HG03432 (cell line): ENCODE measurements around the gene CD244.

ENCODE experiments used
- ATAC-seq: cut with Tn5 transposase; IDR thresholded peaks from one replicate; pipeline ENCODE4 v1.9.1; 2021; ENCODE audit warnings: mild to moderate bottlenecking, moderate library complexity; ENCODE audit not compliant: unreplicated experiment

The CD244 gene

DNA sequence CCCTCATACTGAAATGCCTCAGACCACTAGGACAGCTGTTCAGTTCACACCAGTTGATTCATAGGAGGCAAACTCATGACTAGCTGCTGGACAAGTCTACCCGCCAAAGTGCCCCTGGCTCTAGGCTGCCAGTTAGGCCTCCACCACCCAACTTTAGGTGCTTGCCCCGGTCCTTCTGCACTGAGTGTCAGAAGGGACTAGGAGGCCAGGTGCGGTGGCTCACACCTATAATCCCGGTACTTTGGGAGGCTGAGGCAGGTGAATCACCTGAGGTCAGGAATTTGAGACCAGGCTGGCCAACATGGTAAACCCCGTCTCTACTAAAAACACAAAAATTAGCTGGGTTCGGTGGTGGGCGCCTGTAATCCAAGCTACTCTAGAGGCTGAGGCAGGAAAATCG is 47.8 kb downstream of the CD244 start:
- ATAC-seq: no peak

DNA sequence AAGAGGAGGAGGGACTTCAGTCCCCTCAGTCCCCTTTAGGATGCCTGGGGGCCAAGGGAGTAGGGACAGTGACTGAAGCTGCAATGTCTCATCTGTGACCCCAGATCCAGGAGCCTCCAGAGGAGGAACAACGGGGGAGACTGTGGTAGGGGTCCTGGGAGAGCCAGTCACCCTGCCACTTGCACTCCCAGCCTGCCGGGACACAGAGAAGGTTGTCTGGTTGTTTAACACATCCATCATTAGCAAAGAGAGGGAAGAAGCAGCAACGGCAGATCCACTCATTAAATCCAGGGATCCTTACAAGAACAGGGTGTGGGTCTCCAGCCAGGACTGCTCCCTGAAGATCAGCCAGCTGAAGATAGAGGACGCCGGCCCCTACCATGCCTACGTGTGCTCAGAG is 48.4 kb downstream of the CD244 start:
- ATAC-seq: no peak

DNA sequence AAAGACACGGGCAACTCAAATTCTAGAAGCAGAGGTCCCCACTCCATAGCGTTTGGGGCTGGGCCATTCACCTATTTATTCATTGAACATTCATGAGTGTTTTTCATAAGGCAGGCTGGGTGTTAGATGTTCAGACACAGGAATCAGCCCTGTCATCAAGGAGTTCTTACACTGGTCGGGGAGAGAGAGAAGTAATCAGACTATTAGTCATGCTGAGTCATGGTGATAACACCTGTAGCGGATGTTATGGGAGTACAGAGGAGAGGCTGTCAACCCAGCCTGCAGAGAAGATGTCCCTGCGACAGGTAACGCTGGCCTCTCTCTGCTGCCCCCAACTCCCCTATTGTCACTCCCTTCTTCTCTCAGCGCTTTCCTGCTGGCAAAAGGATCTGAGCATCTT is 49.5 kb downstream of the CD244 start:
- ATAC-seq: no peak

DNA sequence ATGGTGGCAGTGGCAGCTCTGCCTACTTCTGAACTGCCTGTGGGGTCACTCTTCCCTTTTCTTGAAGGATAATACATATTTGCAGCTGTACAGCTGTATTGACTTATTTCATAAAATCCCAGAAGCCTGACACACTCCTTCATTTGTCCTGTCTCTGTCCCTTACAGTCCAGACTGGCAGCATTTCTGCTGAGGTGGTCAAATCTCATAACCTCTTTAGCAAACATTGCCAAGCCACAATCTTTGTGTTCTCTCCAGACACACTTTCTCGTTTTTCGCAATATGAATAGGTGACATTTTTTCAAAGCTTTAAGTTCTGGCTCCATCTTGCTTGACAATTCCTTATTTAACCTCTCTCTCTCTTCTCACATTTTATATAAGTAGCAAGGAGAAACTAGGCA is 51.5 kb downstream of the CD244 start:
- ATAC-seq: no peak

DNA sequence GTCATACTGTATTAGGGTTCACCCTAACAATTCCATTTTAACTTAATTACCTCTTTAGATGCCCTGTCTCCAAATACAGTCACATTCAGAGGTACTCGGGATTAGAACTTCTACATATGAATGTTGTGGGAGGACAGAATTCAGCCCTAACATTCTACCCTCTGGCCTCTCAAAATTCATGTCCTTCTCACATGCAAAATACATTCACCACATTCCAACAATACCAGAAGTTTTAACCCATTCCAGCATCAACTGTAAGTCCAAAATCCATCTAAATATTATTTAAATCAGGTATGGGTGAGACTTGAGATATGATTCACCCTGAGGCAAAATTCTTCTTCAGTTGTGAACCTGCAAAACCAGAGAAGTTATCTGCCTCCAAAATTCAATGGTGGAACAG is 52.2 kb downstream of the CD244 start:
- no peak for ATAC-seq

DNA sequence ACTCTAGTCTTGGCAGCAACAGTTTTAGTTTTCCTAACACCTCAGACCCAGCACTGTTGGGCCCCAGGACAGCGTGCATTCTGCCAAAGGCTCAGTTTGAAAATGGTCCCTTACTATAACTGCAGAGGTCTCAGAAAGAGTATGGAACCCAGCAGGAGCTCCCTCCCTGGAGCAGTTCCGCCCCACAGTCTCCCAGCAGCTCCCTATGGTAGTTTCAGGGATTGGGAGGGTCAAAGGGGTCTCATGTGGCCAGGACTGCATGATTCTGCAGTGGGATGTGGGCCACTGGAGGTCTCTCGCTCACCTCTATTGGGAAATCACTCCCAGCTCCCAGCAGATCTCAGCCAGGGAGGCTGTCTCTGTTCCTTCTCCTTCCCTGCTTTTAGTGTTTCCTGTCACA is 54.4 kb downstream of the CD244 start:
- no peak for ATAC-seq

DNA sequence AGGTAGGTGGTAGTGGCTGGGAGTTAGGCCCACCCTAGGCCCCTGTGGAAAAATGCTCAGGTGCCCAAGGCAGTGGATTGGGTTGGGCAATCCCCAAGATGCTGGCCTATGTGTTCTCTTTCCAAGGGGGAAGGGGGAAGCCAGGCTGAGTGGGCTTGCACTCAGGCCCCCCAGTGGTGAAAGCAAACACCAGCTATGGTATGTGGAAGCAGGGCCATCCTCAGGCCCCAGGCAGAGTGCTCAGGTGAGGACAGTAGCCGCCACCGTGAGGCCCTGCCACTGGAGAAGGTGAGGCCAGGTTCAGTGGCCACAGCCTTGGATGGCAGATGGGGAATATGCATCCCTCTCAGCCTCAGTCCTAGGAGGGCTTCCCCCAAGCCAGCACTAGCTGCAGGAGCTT is 54.9 kb downstream of the CD244 start:
- no peak for ATAC-seq

DNA sequence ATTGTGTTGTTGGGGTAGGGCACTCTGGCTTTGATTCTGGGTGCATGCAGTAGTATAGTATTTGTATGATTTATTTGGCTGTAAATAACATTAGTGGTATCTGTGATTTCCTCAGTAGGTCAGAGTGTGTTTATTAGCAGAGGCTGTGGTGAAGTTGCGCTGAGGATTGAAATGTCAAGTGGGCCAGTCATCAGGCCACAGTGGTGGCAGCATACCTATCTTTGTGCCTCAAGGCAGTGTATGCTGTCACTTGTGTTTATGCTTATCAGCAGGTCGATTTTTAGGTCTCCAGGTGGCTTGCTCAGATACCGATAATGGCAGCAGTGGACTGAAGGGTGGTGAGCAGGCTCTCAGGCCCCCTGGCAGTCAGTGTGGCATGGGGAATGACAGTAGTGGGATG is 55.4 kb downstream of the CD244 start:
- no peak for ATAC-seq

DNA sequence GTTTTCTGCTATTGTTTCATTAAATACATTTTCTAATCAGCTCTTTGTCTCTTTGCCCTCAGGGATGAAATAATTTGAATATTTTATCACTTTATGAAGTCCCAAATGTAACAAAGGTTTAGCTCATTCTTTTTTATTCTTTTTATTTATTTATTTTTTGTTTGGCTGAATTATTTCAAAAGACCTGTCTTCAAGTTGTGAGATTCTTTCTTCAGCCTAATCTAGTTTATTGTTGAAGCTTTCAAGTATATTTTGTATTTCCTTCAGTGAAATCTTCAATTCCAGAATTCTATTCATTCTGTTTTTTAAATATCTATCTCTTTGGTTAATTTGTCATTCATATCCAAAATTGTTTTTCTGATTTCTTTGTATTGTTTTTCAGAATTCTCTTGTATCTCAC is 55.9 kb downstream of the CD244 start:
- no peak for ATAC-seq

DNA sequence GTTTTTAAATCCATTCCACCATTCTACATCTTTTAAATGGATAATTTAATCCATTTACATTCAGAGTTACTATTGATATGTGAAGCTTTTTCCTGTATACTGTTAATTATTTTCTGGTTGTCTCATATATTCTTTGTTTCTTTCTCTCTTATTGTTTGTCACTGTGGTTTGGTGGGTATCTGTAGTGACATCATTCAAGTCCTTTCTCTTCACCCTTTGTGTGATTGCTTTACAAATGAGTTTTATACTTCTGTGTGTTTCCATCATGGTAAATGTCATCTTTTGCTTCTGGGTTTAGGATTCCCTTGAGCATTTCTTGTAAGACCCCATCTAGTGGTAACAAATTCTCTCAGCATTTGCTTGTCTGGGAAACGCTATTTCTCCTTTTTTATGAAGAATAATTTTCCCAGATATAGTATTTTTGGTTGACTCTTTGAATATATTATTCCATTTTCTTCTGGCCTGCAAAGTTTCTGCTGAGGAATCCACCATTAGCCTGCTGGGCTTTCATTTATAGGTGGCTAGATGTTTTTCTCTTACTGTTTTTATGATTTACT is 56.5 kb downstream of the CD244 start:
- no peak for ATAC-seq

DNA sequence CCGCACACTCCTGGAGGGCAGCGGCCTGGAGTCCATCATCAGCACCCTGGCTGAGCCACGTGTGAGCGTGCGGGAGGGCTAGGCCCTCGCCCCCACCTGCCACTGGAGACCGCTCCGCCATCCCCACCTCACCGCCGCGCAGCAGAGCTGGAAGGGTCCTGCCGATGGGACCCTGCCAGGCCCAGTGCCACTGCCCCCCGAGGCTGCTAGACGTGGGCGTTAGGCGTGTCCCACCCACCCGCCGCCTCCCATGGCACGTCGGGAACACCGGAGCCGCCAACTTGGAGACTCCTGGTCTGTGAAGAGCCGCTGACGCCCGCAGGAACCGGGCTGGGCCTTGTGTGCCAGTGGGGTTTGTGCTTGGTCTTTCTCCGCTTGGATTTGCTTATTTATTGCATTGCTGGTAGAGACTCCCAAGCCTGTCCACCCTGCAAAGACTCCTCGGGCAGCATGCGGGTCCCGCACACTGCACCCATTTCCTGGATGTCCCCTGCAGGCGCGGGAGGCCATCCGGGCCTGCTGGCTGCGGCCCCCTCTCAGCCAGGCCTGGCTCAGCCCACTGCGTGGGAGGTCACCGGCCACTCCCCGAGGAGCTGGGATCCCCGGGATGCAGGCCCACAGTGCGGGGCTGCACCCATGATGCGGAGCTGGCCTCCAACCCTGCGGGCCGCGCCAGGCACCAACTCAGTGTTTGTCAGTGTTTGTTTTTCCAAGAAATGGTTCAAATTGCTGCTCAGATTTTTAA is 60.7 kb downstream of the CD244 start:
- ATAC-seq: no peak

DNA sequence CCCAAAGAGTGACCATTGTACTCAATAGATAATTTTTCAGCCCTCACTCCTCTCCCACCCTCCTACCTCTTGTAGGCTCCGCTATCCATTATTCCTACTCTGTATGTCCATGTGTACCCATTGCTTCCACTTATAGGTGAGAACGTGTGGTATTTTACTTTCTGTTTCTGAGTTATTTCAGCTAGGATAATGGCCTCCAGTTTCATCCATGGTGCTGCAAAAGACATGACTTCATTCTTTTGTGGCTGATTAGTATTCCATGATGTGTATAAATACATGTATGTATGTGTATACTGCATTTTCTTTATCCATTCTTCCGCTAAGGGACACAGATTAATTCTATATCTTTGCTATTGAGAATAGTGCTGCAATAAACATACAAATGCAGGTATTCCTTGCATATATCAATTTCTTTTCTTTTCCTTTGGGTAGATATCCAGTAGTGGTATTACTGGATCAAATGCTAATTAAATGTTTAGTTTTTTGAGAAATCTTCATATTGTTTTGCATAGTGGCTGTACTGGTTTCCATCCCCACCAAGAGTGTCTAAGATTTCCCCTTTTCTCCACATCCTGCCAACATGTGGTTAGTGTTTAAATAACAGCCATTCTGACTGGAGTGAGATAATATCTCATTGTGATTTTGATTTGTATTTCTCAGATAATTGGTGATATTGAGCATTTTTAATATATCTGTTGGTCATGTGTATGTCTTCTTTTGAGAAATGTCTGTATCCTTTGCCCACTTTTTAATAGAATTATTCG is 61.9 kb downstream of the CD244 start:
- ATAC-seq: no peak

DNA sequence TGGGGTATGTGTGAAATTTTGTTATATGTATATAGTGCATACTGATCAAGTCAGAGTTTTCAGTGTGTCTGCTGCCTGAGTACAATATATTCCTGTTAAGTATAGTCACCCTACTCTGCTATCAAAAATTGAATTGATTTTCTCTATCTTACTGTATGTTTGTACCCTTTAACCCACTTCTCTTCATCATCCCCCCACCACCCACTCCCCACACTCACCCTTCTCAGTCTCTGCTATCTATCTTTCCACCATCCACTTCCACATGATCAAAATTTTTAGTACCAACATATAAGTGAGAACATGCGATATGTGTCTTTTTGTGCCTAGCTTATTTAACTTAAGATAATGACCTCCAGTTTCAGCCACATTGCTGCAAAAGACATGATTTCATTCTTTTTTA is 62.5 kb downstream of the CD244 start:
- no peak for ATAC-seq

DNA sequence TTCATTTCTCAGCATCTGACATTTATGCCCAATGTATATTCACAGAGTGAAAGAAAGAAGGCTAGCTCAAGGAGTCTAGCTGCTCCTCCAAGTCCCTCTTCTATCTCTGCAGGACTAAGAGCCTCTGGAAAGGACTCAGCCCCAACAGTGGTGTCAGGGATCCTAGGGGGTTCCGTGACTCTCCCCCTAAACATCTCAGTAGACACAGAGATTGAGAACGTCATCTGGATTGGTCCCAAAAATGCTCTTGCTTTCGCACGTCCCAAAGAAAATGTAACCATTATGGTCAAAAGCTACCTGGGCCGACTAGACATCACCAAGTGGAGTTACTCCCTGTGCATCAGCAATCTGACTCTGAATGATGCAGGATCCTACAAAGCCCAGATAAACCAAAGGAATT is 63.0 kb downstream of the CD244 start:
- no peak for ATAC-seq

DNA sequence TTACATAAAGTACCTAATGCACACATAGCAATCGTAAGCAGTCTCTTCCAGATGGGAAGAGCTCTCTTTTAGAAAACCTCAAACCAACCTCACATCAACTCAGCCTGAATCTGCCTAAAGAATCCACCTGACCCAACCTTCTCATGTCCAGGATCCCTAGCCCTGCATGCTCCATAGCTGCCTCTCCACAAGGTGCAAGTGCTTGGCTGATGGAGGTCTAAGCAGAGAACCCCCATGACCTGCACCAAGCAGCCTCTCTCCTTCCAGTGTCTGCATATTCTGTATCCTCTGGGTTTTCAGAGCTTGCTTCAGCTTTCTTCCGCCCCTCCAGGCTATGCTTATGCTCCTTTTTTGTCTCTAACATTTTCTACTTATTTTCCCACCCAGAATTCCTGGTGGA is 64.2 kb downstream of the CD244 start:
- ATAC-seq: no peak

DNA sequence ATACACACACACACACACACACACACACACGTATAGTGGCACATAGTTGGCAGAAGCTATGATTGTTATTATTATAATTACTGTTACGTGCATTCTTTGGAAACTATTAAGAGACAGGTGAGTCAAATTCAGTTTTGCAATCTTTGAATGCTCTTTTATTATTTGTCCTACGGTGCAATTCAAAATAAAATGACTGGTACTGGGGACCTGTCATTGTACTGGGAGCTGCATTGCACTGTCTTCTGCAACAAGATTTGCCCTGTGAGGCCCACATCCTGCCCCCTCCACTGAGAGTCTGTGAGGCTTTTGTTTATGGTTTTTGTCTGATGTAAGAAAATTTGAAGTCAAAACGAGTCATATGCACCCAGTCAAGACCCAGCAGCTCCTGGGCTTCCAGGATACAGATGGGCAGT is 64.8 kb downstream of the CD244 start:
- ATAC-seq: no peak

DNA sequence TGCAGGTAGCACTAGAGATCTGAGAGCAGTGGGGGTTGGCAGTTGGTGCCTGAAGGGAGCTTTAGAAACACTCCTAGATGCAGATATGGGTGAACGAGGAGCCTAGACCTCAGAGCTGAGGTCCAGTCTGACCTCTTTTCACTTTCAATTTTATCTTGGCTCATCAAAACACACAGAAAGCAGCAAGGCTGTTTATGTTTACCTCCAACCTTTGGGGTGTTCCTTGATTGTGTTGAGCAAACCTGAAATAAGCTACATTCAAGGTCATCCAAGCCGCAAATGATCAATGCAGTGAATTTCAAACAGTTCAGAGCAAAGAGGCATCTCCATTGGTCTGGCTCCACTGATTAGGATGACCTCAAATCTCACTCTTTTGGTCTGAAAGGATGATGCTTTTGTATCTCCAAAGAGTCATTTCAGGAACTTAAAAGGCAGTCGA is 65.4 kb downstream of the CD244 start:
- ATAC-seq: no peak

DNA sequence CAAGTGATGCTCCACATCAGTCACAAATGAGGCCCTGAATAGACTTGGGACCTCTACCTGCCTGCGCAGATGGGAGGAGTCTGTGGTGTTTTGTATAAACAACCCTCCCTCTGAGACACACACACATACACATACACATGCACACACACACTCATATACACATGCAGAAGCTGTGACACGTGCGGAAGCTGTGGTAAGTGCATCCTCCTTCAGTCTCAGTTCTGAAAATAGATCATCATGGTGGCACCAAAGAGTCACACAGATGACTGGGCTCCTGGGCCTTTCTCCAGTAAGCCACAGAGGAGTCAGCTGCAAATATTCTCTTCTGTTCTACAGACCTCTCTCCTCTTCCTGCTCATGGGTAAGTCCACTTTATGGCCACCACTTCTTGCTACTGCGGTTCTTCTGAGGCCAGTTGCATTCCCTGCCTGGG is 66.7 kb downstream of the CD244 start, which contains the start of gene LY9:
TSS of gene LY9 (plus strand) at position 224 of the 433 bp plus-strand sequence. CDS start at position 238, 14 bp downstream.
- peak; percentile 78 for ATAC-seq

DNA sequence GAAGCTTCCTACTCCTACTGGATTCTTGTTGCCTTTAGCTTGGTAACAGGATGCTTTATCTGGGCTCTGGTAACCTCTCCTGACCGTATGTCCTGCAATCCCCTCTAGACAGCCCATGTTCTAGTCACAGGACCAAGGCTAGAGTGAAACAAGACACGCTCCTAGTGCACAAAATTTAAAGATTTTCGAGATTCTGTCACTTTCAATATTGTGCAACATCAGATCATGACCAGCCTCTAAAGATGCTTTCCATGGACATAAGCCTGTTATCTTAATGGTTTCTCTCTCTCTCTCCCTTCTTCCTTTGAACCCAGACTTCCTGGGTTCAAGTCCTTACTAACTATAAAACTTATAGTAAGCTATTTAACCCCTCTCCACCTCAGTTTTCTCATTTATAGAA is 68.3 kb downstream of the CD244 start:
- no peak for ATAC-seq

DNA sequence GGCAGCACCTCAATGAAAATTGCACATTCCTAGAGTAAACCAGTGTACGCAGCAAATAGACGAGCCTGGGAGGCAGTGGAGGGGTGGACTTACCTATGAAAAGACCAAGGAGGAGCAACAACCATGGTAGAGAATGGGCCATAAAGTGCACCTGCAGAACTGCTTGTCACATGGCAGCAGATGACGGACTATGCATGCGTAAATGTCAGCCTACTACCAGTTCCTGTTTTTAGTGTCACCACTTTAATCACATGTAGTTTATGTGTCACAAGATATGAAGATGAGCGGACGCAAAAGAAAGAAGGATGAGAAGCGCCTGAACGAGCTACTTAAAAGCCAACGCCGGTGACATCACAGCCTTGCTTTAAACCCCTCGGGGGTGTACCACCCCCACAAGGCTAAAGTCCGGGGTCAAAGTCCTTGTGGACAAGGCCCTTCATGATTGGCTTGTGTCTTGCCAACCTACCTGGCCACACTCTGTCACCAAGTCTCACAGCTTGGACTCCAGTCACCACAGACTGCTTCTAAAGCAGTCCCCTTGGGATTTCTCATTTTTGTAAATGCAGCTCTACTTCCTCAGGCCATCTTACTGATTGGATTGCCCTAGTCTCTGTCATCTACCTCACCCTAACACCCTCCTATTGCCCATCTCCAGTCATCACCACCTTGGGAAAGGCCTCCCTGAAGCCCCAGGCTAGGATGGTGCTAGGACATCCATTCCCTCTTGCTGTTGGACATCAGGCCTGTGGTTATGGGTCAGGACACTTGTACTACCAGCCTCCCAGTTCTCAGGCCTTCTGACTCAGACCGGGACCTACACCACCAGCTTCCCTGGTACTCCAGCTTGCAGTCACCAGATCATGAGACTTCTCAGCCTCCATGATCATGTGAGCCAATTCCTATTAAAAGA is 72.7 kb downstream of the CD244 start:
- peak; percentile 83 for ATAC-seq
